ENCODE measurements around the gene SORL1. TPM values are rescaled to one million over a fixed set of nuclear protein-coding genes. Genes with fewer than 3 reads are reported as not detected.

SORL1 gene
- total and polyA plus RNA-seq, 9 of the 15 experiments (the other 6 are each of a cell fraction or from before 2014, with no cell fraction given) = 0.01 to 0.66 TPM; not detected in 7

DNA sequence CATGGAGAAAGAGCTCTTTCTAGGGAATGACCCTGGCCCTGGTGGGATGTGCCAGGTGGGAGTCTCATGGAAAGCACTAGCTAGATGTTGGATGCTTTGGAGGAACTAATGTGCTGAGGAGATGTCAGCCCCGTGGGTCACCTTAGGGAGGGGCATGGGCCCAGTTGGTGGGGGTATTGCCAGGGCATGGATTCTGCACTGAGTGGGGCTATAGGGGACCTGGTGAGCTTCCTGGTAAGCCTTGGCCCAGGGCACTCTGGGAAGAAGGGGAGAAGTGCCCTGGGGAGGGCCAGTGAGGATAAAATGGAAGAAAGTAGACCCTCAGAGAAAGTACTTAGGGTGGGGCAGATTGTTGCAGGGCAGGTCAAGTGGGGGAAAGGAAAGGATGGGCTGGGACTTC lies 65.9 kb downstream of the SORL1 start:
- DNase-seq (ENCODE audit: extremely low read depth in 1 of 4, low spot score in 3 of 4) (no peak), ATAC-seq (no peak), FAIRE-seq (no peak)
- Histone ChIP-seq H3K36me3 (ENCODE audit: control insufficient read depth, insufficient read depth, low read length) (no peaks in the 10 kb centered on the region), H3K4me1 (replicated peaks in 1 of 2; ENCODE audit: control insufficient read depth in 2 of 2, insufficient read depth in 2 of 2, low read length in 2 of 2) (no peaks in the 10 kb centered on the region), H2AFZ (ENCODE audit: low read depth, low read length) (no peak overlapping the region), H3K9me1 (ENCODE audit: control insufficient read depth, insufficient read depth, low read length) (no peaks in the 10 kb centered on the region), H3K27ac (ENCODE audit: extremely low read depth, low read depth, low read length) (no peak overlapping the region), H3K9me3 (replicated peaks; ENCODE audit: control insufficient read depth, insufficient read depth, low read depth, low read length) (no peaks in the 10 kb centered on the region), H3K4me3 (no peak overlapping the region), H3K9ac (ENCODE audit: insufficient read depth in 1 of 2, low read depth in 2 of 2, low read length in 2 of 2) (no peak overlapping the region), H4K20me1 (replicated peaks; ENCODE audit: control insufficient read depth, insufficient read depth, low read length) (no peaks in the 10 kb centered on the region), H3K79me2 (ENCODE audit: control insufficient read depth, insufficient read depth, low read length) (no peaks in the 10 kb centered on the region), H3K4me2 (ENCODE audit: insufficient read depth, low read length) (no peak overlapping the region), H3K27me3 (ENCODE audit: control insufficient read depth in 2 of 2, insufficient read depth in 2 of 2, low read length in 2 of 2) (peaks cover 0 to 4% of the 10 kb centered on the region in 2 experiments; a peak in 1 of 5 replicates)
- intact Hi-C loops (cut with micrococcal nuclease) (no loop called here), in situ Hi-C loops (cut with MboI) (no loop called here)
- 0% methylated on average over 1 of the region's 1 CpG for WGBS (ENCODE audit: insufficient coverage, low coverage, missing lambda C conversion rate)
- CTCF ChIA-PET (ENCODE audit: low intra/inter-chr PET ratio) = no interaction called here
- no TSS peak for BruUV-seq (replicated peaks)
- TF ChIP-seq CHAMP1 (IDR thresholded peaks at IDR 0.05) = no peak
- TF ChIP-seq LARP7 (IDR thresholded peaks at IDR 0.05) = no peak
- no peak for TF ChIP-seq SMARCB1 (IDR thresholded peaks at IDR 0.05; ENCODE audit: insufficient read length, low read depth)
- no peak for TF ChIP-seq MBD2 (IDR thresholded peaks at IDR 0.05; ENCODE audit: borderline replicate concordance, low read depth)
- POLR2A ChIA-PET = no interaction called here
